Vagina (tissue), 2 donors: Measurements from ENCODE around the gene CTSA. TPM values are rescaled to one million over a fixed set of nuclear protein-coding genes. Genes with fewer than 3 reads are reported as not detected.

ENCODE experiments used
- DNase-seq, 2 donors: peaks; one replicate each; pipeline ENCODE4 v3.0.0-alpha.2; 2017; ENCODE audit errors: extremely low spot score in 2 of 2
- H3K27ac ChIP-seq: fragments of 200-600 bp; sonication (generic); one replicate; pipeline ENCODE4 v1.5.1; 2019
- H3K27me3 ChIP-seq: fragments of 200-600 bp; sonication (generic); one replicate; pipeline ENCODE4 v1.5.1; 2019
- H3K36me3 ChIP-seq, 2 donors: fragments of 200-600 bp; sonication (generic); one replicate each; pipeline ENCODE4 v1.5.1; 2017 to 2019
- H3K4me1 ChIP-seq: fragments of 200-600 bp; sonication (generic); one replicate; pipeline ENCODE4 v1.5.1; 2019
- H3K4me3 ChIP-seq, 2 donors: fragments of 200-600 bp; sonication (generic); 1 replicate in 1 of 2; 2 replicates in 1 of 2; pipeline ENCODE4 v1.5.1; 2016 to 2019
- H3K9me3 ChIP-seq: fragments of 200-600 bp; sonication (generic); one replicate; pipeline ENCODE4 v1.5.1; 2019
- POLR2A ChIP-seq, 2 donors: fragments of 450-650 bp; IDR thresholded peaks; one replicate each; pipeline ENCODE4 v1.6.1; 2017; ENCODE audit warnings: antibody characterized with exemption in 2 of 2, mild to moderate bottlenecking in 2 of 2, moderate library complexity in 2 of 2
- POLR2AphosphoS5 ChIP-seq, 2 donors: sonication (generic); formaldehyde crosslinking; IDR thresholded peaks; one replicate each; pipeline ENCODE4 v1.9.0; 2017; ENCODE audit warnings: antibody characterized with exemption in 2 of 2, mild to moderate bottlenecking in 2 of 2, low read depth in 1 of 2; ENCODE audit not compliant: insufficient read depth in 1 of 2
- intact Hi-C: fragments of 100-400 bp; cut with DNase I; formaldehyde crosslinking; loops from one replicate; pipeline ENCODE4 v1.15.1; 2023
- total RNA-seq: library from RNA; depleted of rRNA; stranded (reverse); fragments of >200 nt; gene quantifications from one replicate; pipeline ENCODE4 v1.2.3, GENCODE V29; 2016
- TF ChIP-seq, protein P1 (sequence below), 3 experiments: fragments of 450-650 bp in 2 of 3; fragments of 200-600 bp in 1 of 3; sonication (generic) in 1 of 3; IDR thresholded peaks; one replicate each; pipeline ENCODE4 v1.5.1; 2017 to 2019; ENCODE audit warnings: antibody characterized with exemption in 3 of 3, mild to moderate bottlenecking in 2 of 3, moderate library complexity in 2 of 3

CTSA gene
- total RNA-seq, 1 donor from 2014 or later: 114 TPM

DNA sequence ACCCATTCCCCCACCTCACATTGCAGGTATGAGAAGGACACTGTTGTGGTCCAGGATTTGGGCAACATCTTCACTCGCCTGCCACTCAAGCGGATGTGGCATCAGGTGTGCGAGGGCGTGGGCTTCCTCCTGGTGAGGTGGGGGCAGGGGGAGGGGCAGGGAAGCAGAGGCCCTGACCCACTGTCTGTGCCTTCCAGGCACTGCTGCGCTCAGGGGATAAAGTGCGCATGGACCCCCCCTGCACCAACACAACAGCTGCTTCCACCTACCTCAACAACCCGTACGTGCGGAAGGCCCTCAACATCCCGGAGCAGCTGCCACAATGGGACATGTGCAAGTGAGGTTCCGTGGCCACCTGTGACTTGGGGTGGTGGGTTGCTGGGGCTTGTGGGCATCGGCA, 3.7 kb downstream of the CTSA start:
- intact Hi-C loops: no loop called here
- TF ChIP-seq POLR2AphosphoS5 (IDR thresholded peaks at IDR 0.05; ENCODE audit: insufficient read depth in 1 of 2, low read depth in 1 of 2) (no peak), POLR2A (IDR thresholded peaks at IDR 0.05) (no peak)
- TF ChIP-seq, protein P1, sequence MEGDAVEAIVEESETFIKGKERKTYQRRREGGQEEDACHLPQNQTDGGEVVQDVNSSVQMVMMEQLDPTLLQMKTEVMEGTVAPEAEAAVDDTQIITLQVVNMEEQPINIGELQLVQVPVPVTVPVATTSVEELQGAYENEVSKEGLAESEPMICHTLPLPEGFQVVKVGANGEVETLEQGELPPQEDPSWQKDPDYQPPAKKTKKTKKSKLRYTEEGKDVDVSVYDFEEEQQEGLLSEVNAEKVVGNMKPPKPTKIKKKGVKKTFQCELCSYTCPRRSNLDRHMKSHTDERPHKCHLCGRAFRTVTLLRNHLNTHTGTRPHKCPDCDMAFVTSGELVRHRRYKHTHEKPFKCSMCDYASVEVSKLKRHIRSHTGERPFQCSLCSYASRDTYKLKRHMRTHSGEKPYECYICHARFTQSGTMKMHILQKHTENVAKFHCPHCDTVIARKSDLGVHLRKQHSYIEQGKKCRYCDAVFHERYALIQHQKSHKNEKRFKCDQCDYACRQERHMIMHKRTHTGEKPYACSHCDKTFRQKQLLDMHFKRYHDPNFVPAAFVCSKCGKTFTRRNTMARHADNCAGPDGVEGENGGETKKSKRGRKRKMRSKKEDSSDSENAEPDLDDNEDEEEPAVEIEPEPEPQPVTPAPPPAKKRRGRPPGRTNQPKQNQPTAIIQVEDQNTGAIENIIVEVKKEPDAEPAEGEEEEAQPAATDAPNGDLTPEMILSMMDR (IDR thresholded peaks at IDR 0.05): no peak
- Histone ChIP-seq H3K27me3 (no peaks in the 10 kb centered on the region), H3K36me3 (peaks cover 0 to 39% of the 10 kb centered on the region in 2 donors), H3K9me3 (no peaks in the 10 kb centered on the region), H3K27ac (no peak overlapping the region), H3K4me3 (no peak overlapping the region), H3K4me1 (peaks cover 24% of the 10 kb centered on the region)
- no peak for DNase-seq

DNA sequence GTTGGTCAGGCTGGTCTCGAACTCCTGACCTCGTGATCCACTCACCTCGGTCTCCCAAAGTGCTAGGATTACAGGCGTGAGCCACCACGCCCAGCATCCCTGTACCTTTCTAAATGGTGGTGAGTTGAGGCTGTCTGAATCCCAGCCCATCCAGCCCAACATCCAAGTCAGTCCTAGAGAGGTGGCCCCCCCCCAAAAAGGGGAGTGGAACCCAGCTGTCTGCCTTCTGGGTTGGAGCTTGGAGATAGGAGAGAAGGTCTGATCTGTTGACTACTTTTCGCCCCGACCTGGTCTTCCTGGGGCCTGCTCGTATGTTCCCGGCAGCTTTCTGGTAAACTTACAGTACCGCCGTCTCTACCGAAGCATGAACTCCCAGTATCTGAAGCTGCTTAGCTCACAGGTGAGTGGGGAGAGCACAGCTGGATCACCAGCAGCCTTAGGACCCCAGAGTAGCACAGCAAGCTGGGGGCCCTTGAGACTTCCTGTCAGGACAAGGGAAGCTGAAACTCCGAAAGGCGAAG, 5.6 kb downstream of the CTSA start:
- intact Hi-C loops: no loop called here
- Histone ChIP-seq H3K4me3 (no peak overlapping the region), H3K27me3 (no peaks in the 10 kb centered on the region), H3K9me3 (no peaks in the 10 kb centered on the region), H3K27ac (no peak overlapping the region), H3K4me1 (peaks cover 16% of the 10 kb centered on the region), H3K36me3 (peaks cover 0 to 39% of the 10 kb centered on the region in 2 donors)
- DNase-seq: no peak
- TF ChIP-seq POLR2A (IDR thresholded peaks at IDR 0.05): no peak
- no peak for TF ChIP-seq POLR2AphosphoS5 (IDR thresholded peaks at IDR 0.05; ENCODE audit: insufficient read depth in 1 of 2, low read depth in 1 of 2)
- TF ChIP-seq, protein P1 (IDR thresholded peaks at IDR 0.05): no peak

DNA sequence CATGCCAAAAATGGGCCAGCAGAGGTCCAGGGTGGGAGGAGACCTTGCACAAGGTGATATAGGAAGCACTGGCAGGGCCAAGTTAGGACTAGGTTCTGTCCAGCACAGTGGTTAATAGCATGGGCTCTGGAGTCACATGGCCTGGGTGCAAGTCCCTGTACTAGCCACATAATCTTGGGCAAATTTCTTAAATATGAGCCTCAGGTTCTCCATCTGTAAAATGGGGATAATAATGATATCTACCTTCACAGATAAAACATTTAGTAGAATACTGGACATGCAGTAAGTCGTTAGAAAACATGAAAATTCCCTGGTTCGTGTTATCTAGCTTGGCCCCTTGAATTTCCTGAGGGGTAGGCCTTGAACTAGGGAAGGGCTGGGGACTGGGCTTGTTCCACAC, 6.2 kb downstream of the CTSA start:
- peaks cover 0 to 42% of the 10 kb centered on the region in 2 donors for H3K36me3 ChIP-seq
- no peak for DNase-seq
- no peaks in the 10 kb centered on the region for H3K9me3 ChIP-seq
- H3K27ac ChIP-seq: no peak overlapping the region
- H3K27me3 ChIP-seq: no peaks in the 10 kb centered on the region
- H3K4me3 ChIP-seq: no peak overlapping the region
- no peak for TF ChIP-seq POLR2AphosphoS5 (IDR thresholded peaks at IDR 0.05; ENCODE audit: insufficient read depth in 1 of 2, low read depth in 1 of 2)
- TF ChIP-seq POLR2A (IDR thresholded peaks at IDR 0.05): no peak
- TF ChIP-seq, protein P1 (IDR thresholded peaks at IDR 0.05): no peak
- intact Hi-C loops: no loop called here
- peaks cover 10% of the 10 kb centered on the region for H3K4me1 ChIP-seq

DNA sequence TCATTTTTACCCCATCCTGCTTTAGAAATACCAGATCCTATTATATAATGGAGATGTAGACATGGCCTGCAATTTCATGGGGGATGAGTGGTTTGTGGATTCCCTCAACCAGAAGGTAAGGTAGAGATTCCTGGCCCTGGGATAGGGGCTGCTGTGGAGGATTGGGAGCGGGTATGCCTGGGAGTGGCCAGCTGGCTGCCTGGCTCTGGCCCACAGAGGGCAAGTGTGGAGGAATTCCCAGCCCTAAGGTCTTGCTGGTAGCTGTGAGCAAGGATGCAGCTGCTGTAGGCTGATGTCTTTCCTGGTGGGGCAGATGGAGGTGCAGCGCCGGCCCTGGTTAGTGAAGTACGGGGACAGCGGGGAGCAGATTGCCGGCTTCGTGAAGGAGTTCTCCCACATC, 6.6 kb downstream of the CTSA start:
- Histone ChIP-seq H3K9me3 (no peaks in the 10 kb centered on the region), H3K4me3 (no peak overlapping the region), H3K27me3 (no peaks in the 10 kb centered on the region), H3K27ac (no peak overlapping the region), H3K36me3 (peaks cover 0 to 46% of the 10 kb centered on the region in 2 donors), H3K4me1 (peaks cover 6% of the 10 kb centered on the region)
- intact Hi-C loops: no loop called here
- DNase-seq: no peak
- TF ChIP-seq, protein P1 (IDR thresholded peaks at IDR 0.05): no peak
- TF ChIP-seq POLR2A (IDR thresholded peaks at IDR 0.05) (no peak), POLR2AphosphoS5 (IDR thresholded peaks at IDR 0.05; ENCODE audit: insufficient read depth in 1 of 2, low read depth in 1 of 2) (no peak)

DNA sequence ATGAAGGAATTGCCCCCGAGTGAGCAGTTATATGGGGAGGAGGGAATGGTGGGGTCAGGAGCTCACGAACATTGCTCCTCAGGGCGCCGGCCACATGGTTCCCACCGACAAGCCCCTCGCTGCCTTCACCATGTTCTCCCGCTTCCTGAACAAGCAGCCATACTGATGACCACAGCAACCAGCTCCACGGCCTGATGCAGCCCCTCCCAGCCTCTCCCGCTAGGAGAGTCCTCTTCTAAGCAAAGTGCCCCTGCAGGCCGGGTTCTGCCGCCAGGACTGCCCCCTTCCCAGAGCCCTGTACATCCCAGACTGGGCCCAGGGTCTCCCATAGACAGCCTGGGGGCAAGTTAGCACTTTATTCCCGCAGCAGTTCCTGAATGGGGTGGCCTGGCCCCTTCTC, 7.2 kb downstream of the CTSA start:
- Histone ChIP-seq H3K4me3 (no peak overlapping the region), H3K4me1 (peaks cover under 1% of the 10 kb centered on the region), H3K27ac (no peak overlapping the region), H3K27me3 (no peaks in the 10 kb centered on the region), H3K36me3 (peaks cover 0 to 51% of the 10 kb centered on the region in 2 donors), H3K9me3 (no peaks in the 10 kb centered on the region)
- TF ChIP-seq POLR2A (IDR thresholded peaks at IDR 0.05) (no peak), POLR2AphosphoS5 (IDR thresholded peaks at IDR 0.05; ENCODE audit: insufficient read depth in 1 of 2, low read depth in 1 of 2) (no peak)
- TF ChIP-seq, protein P1 (IDR thresholded peaks at IDR 0.05): no peak
- intact Hi-C loops: no loop called here
- no peak for DNase-seq
